HG02938 (cell line): ENCODE data around the gene SSR1.
"Not testable (repeated sequence)": the region's sequence is repeated elsewhere in the genome, so short reads cannot be mapped to it uniquely, and the experiment has no call there.

Experiments used
- ATAC-seq: cut with Tn5 transposase; IDR thresholded peaks from one replicate; pipeline ENCODE4 v1.9.1; 2021; ENCODE audit warnings: mild to moderate bottlenecking, moderate library complexity; ENCODE audit not compliant: unreplicated experiment

The SSR1 gene

GRCh38 chr6:7312616-7313504 is at the start of gene SSR1:
SSR1 (minus strand) TSS chr6:7313199; CDS start chr6:7313120, 79 bp downstream.
- peak; percentile 95 for ATAC-seq

GRCh38 chr6:7351916-7352315 is 38.9 kb upstream of the SSR1 start:
- ATAC-seq = not testable (repeated sequence)

- not testable (repeated sequence) for ATAC-seq
These were observed 37.6 kb upstream of the SSR1 start for GRCh38 chr6:7350591-7350990.

GRCh38 chr6:7347551-7347997 is 34.6 kb upstream of the SSR1 start:
- not testable (repeated sequence) for ATAC-seq

GRCh38 chr6:7344773-7345450 is 31.9 kb upstream of the SSR1 start:
- ATAC-seq = not testable (repeated sequence)

- ATAC-seq = no peak
These were observed 30.8 kb upstream of the SSR1 start for GRCh38 chr6:7343546-7344475.

- no peak for ATAC-seq
These were observed 29.2 kb upstream of the SSR1 start for GRCh38 chr6:7341989-7342742.

- ATAC-seq = no peak
These were observed 28.3 kb upstream of the SSR1 start for GRCh38 chr6:7341271-7341670.

- not testable (repeated sequence) for ATAC-seq
These were observed 26.2 kb upstream of the SSR1 start for GRCh38 chr6:7339007-7339732.

GRCh38 chr6:7338031-7338430 is 25.0 kb upstream of the SSR1 start:
- no peak for ATAC-seq

- ATAC-seq = no peak
These were observed 22.5 kb upstream of the SSR1 start for GRCh38 chr6:7335519-7335918.

- ATAC-seq = no peak
These were observed 21.7 kb upstream of the SSR1 start for GRCh38 chr6:7334685-7335084.

- no peak for ATAC-seq
These were observed 19.2 kb upstream of the SSR1 start for GRCh38 chr6:7332090-7332745.

GRCh38 chr6:7331452-7331851 is 18.5 kb upstream of the SSR1 start:
- no peak for ATAC-seq

GRCh38 chr6:7328243-7328642 is 15.2 kb upstream of the SSR1 start:
- no peak for ATAC-seq

- ATAC-seq = no peak
These were observed 12.8 kb upstream of the SSR1 start for GRCh38 chr6:7325750-7326149.

- peak; percentile 66 for ATAC-seq
These were observed 11.5 kb upstream of the SSR1 start for GRCh38 chr6:7324520-7324919.

GRCh38 chr6:7323074-7323473 is 10.1 kb upstream of the SSR1 start:
- ATAC-seq = no peak

- not testable (repeated sequence) for ATAC-seq
These were observed 8.9 kb upstream of the SSR1 start for GRCh38 chr6:7321866-7322265.
